Fibroblast of upper back skin (primary cell): Measurements from ENCODE around the gene PALM3.

Source experiments
- DNase-seq: peaks from one replicate; pipeline ENCODE4 v3.0.0-alpha.2; 2013

PALM3 gene

GRCh38 chr19:14088634-14089411, 26.9 kb upstream of the PALM3 start:
- DNase-seq = no peak

GRCh38 chr19:14086098-14086497, 24.2 kb upstream of the PALM3 start:
- no peak for DNase-seq

- DNase-seq = no peak
These were observed 23.6 kb upstream of the PALM3 start, which contains the start of gene C19orf67 for GRCh38 chr19:14085309-14085995. Gene C19orf67, minus strand, starts transcription at chr19:14085783. Its CDS starts 156 bp downstream, at chr19:14085627.

- no peak for DNase-seq
These were observed 20.7 kb upstream of the PALM3 start for GRCh38 chr19:14082675-14082960.

GRCh38 chr19:14081797-14082674, 20.2 kb upstream of the PALM3 start:
- DNase-seq = no peak

GRCh38 chr19:14080887-14081796, 19.3 kb upstream of the PALM3 start:
- peak; percentile 100 for DNase-seq

GRCh38 chr19:14078411-14078810, 16.5 kb upstream of the PALM3 start:
- no peak for DNase-seq

- DNase-seq = no peak
These were observed 12.3 kb upstream of the PALM3 start for GRCh38 chr19:14073925-14074838.

GRCh38 chr19:14073261-14073924, 11.5 kb upstream of the PALM3 start:
- peak; percentile 58 for DNase-seq

- DNase-seq = no peak
These were observed 10.8 kb upstream of the PALM3 start, which contains the start of gene MISP3 for GRCh38 chr19:14072535-14073260. Gene MISP3, plus strand, starts transcription at chr19:14072786. Its CDS starts 524 bp downstream, at chr19:14073310.

GRCh38 chr19:14070268-14071050, 8.6 kb upstream of the PALM3 start:
- no peak for DNase-seq

GRCh38 chr19:14066134-14066533, 4.3 kb upstream of the PALM3 start:
- no peak for DNase-seq

GRCh38 chr19:14063105-14063504, 1.2 kb upstream of the PALM3 start:
- no peak for DNase-seq

GRCh38 chr19:14062558-14062855, 631 bp upstream of the PALM3 start:
- DNase-seq = no peak

- DNase-seq = no peak
These were observed 661 bp downstream of the PALM3 start for GRCh38 chr19:14061081-14061749.

GRCh38 chr19:14059652-14060155, 2.2 kb downstream of the PALM3 start:
- DNase-seq = no peak

- no peak for DNase-seq
These were observed 2.8 kb downstream of the PALM3 start for GRCh38 chr19:14059093-14059480.
